K562 (cell line): Measurements from ENCODE around the gene MAN1A1. TPM values are rescaled to one million over a fixed set of nuclear protein-coding genes. Genes with fewer than 3 reads are reported as not detected.

ENCODE experiments used
- ATAC-seq: fragments of 200-7000 bp; cut with Tn5 transposase; 3 replicates; pipeline ENCODE4 v1.9.1; 2020; ENCODE audit warnings: moderate library complexity
- BruUV-seq: library from RNA; stranded (reverse); fragments of 400-500 nt; replicated peaks from 2 replicates; lab custom pipeline; 2021; lab: Mats Ljungman, UMichigan
- CTCF ChIA-PET: fragments of 300-600 bp; formaldehyde crosslinking; extraction: SDS; loops from one replicate; lab custom pipeline; 2021; ENCODE audit warnings: low intra/inter-chr PET ratio; lab: Yijun Ruan, JAX
- POLR2A ChIA-PET: fragments of 300-600, 350-650 bp; sonication (Branson Sonifier 250); formaldehyde crosslinking; extraction: SDS; loops from one replicate; lab custom pipeline; 2021; ENCODE audit warnings: antibody characterized with exemption, inconsistent platforms; lab: Yijun Ruan, JAX
- DNase-seq, 4 experiments: peaks; one replicate each; pipeline versions ENCODE4 v3.0.0 to v3.0.0-alpha.2; 2011 to 2018; ENCODE audit warnings: low spot score in 3 of 4, mixed read lengths in 3 of 4; ENCODE audit errors: extremely low read depth in 1 of 4
- FAIRE-seq: peaks from 2 replicates; lab custom pipeline; 2011; peaks lifted over from hg19 to GRCh38; lab: Jason Lieb, UNC
- H2AFZ ChIP-seq: 2 replicates; pipeline ENCODE4 v1.6.0; 2011; ENCODE audit warnings: low read depth, low read length, control low read depth, inconsistent platforms
- H3K27ac ChIP-seq: fragments of 200-600 bp; 3 replicates; pipeline ENCODE4 v1.8.0; 2011; ENCODE audit warnings: low read depth, mild to moderate bottlenecking, control low read depth, inconsistent platforms, low read length, moderate library complexity, mixed read lengths; ENCODE audit errors: extremely low read depth
- H3K27me3 ChIP-seq, 2 experiments: fragments of 300-600 bp in 1 of 2; 2 replicates in 1 of 2; 3 replicates in 1 of 2; pipeline versions ENCODE4 v1.6.0 to v1.8.0; 2011; ENCODE audit warnings: inconsistent platforms in 2 of 2, low read length in 2 of 2, mild to moderate bottlenecking in 1 of 2, mixed read lengths in 1 of 2, moderate library complexity in 1 of 2; ENCODE audit not compliant: control insufficient read depth in 2 of 2, insufficient read depth in 2 of 2
- H3K36me3 ChIP-seq: fragments of 300-600 bp; 3 replicates; pipeline ENCODE4 v1.8.0; 2011; ENCODE audit warnings: mild to moderate bottlenecking, low read length, inconsistent platforms; ENCODE audit not compliant: control insufficient read depth, insufficient read depth
- H3K4me1 ChIP-seq, 2 experiments: fragments of 200-600 bp in 1 of 2; replicated peaks in 1 of 2; 2 replicates in 1 of 2; 3 replicates in 1 of 2; pipeline versions ENCODE4 v1.5.1 to v1.8.0; 2011; ENCODE audit warnings: inconsistent platforms in 2 of 2, low read length in 2 of 2, mild to moderate bottlenecking in 1 of 2, mixed read lengths in 1 of 2, moderate library complexity in 1 of 2; ENCODE audit not compliant: control insufficient read depth in 2 of 2, insufficient read depth in 2 of 2
- H3K4me2 ChIP-seq: 2 replicates; pipeline ENCODE4 v1.6.1; 2011; ENCODE audit warnings: low read length, control low read depth, inconsistent platforms, mixed read lengths; ENCODE audit not compliant: insufficient read depth
- H3K4me3 ChIP-seq: fragments of 200-600 bp; sonication (generic), shearing (Covaris generic); 2 replicates; pipeline ENCODE4 v1.5.1; 2016; ENCODE audit warnings: control low read depth, inconsistent platforms
- H3K79me2 ChIP-seq: fragments of 200-600 bp; 3 replicates; pipeline ENCODE4 v1.8.0; 2011; ENCODE audit warnings: low read length, inconsistent platforms; ENCODE audit not compliant: control insufficient read depth, insufficient read depth
- H3K9ac ChIP-seq, 2 experiments: 2 replicates each; pipeline versions ENCODE4 v1.6.0 to v1.6.1; 2011; ENCODE audit warnings: low read depth in 2 of 2, low read length in 2 of 2, control low read depth in 1 of 2, inconsistent platforms in 1 of 2, mild to moderate bottlenecking in 1 of 2, mixed read lengths in 1 of 2; ENCODE audit not compliant: insufficient read depth in 1 of 2
- H3K9me1 ChIP-seq: one replicate; pipeline ENCODE4 v1.6.0; 2011; ENCODE audit warnings: inconsistent platforms, mild to moderate bottlenecking, low read length, moderate library complexity; ENCODE audit not compliant: control insufficient read depth, insufficient read depth
- H3K9me3 ChIP-seq: replicated peaks from 2 replicates; pipeline ENCODE4 v1.5.1; 2011; ENCODE audit warnings: low read depth, low read length, inconsistent platforms; ENCODE audit not compliant: control insufficient read depth, insufficient read depth
- H4K20me1 ChIP-seq: replicated peaks from 2 replicates; pipeline ENCODE4 v1.6.1; 2011; ENCODE audit warnings: low read length, inconsistent platforms, mixed read lengths; ENCODE audit not compliant: control insufficient read depth, insufficient read depth
- CBX8 ChIP-seq: fragments of 200-600 bp; sonication (generic); IDR thresholded peaks from 2 replicates; pipeline ENCODE4 v1.6.1; 2012; ENCODE audit warnings: borderline replicate concordance, mixed run types, low read depth, mild to moderate bottlenecking, moderate library complexity, mixed read lengths, low read length, control low read depth, inconsistent platforms; ENCODE audit not compliant: poor library complexity, severe bottlenecking; ENCODE audit errors: extremely low read depth
- KLF10 ChIP-seq: fragments of 250-450 bp; sonication (Bioruptor Pico); IDR thresholded peaks from 2 replicates; pipeline ENCODE4 v1.6.1; 2021; ENCODE audit warnings: matching md5 sums
- RBM39 ChIP-seq: fragments of 200-400 bp; formaldehyde crosslinking; optimal IDR thresholded peaks from 2 replicates; pipeline ENCODE3; 2018; ENCODE audit warnings: low read depth, low read length
- USF2 ChIP-seq: sonication (generic); formaldehyde crosslinking; IDR thresholded peaks from 2 replicates; pipeline ENCODE4 v1.5.0; 2020; ENCODE audit warnings: missing genetic modification reagents
- WGBS: fragments of 100-300 bp; shearing (Covaris generic); methylation state at CpG from one replicate; pipeline ENCODE4 v1.1.6; 2016; ENCODE audit warnings: low coverage, mixed read lengths; ENCODE audit not compliant: insufficient coverage; ENCODE audit errors: missing lambda C conversion rate; 5-methylcytosine and 5-hydroxymethylcytosine counted together
- in situ Hi-C: fragments of 300-500 bp; cut with MboI; formaldehyde crosslinking; loops from 4 replicates; pipeline ENCODE4 v1.15.0; 2018; ENCODE audit warnings: inconsistent platforms, mixed read lengths
- intact Hi-C: fragments of 100-400 bp; cut with micrococcal nuclease; formaldehyde crosslinking; loops from 2 replicates; pipeline ENCODE4 v1.14.2; 2022
- polyA plus RNA-seq, 8 experiments: library from polyadenylated mRNA; depleted of rRNA in 4 of 8; stranded (reverse) in 5 of 8; unstranded in 3 of 8; fragments of >200 nt; fragmentation: Nextera tagmentation in 2 of 8; fragmentation: Illumina TruSeq in 1 of 8; extraction: Ambion mirVana in 2 of 8; extraction: Trizol in 1 of 8; gene quantifications; 2 replicates each; pipeline versions ENCODE4 v1.2.1 to v1.2.3, GENCODE V29; 2011 to 2014; ENCODE audit warnings: inconsistent platforms in 1 of 8, missing spikeins in 1 of 8
- total RNA-seq, 7 experiments: library from RNA; depleted of rRNA in 6 of 7; stranded (reverse); fragments of >200 nt in 6 of 7; fragmentation: Illumina TruSeq in 2 of 7; extraction: Trizol in 2 of 7; gene quantifications; 2 replicates each; pipeline versions ENCODE4 v1.2.1 to v1.2.3, GENCODE V29; 2011 to 2021; ENCODE audit warnings: low replicate concordance in 1 of 7

Gene MAN1A1
- total and polyA plus RNA-seq, 9 of the 15 experiments (the other 6 are each of a cell fraction or from before 2014, with no cell fraction given) = 24.5 to 78.4 (median 59.7) TPM

- Histone ChIP-seq H3K9ac (no peak overlapping the region), H3K9me3 (no peaks in the 10 kb centered on the region), H3K36me3 (peaks cover 82% of the 10 kb centered on the region), H3K4me3 (no peak overlapping the region), H3K27me3 (no peaks in the 10 kb centered on the region), H4K20me1 (no peaks in the 10 kb centered on the region), H3K4me2 (no peak overlapping the region), H3K27ac (no peak overlapping the region), H3K4me1 (no peaks in the 10 kb centered on the region), H3K9me1 (no peaks in the 10 kb centered on the region), H2AFZ (no peak overlapping the region), H3K79me2 (peaks cover 42% of the 10 kb centered on the region)
- ChIA-PET CTCF (no interaction called here), POLR2A (interaction anchor here (1.2 to 1.6 kb wide), 3 partner anchors 8 to 10 kb away, joined by 3 to 4 read pairs (median 3); no protein-coding TSS in a partner anchor)
- WGBS = 92% methylated on average over 2 of the region's 2 CpGs
- TF ChIP-seq RBM39 (no peak), KLF10 (CRISPR knock-in tag) (no peak), USF2 (CRISPR knock-in tag) (no peak), CBX8 (no peak)
- ATAC-seq (no peak), FAIRE-seq (no peak), DNase-seq (no peak)
- BruUV-seq = no TSS peak
- in situ Hi-C loops = no loop called here
- intact Hi-C loops = no loop called here
These were observed 141.4 kb downstream of the MAN1A1 start for GRCh38 chr6:119207971-119208725.
